Right kidney (tissue), 1 donor: ENCODE results near the gene THUMPD3.

ENCODE experiments used
- DNase-seq: peaks from one replicate; pipeline ENCODE4 v3.0.0-alpha.2; 2016

THUMPD3 gene

DNA sequence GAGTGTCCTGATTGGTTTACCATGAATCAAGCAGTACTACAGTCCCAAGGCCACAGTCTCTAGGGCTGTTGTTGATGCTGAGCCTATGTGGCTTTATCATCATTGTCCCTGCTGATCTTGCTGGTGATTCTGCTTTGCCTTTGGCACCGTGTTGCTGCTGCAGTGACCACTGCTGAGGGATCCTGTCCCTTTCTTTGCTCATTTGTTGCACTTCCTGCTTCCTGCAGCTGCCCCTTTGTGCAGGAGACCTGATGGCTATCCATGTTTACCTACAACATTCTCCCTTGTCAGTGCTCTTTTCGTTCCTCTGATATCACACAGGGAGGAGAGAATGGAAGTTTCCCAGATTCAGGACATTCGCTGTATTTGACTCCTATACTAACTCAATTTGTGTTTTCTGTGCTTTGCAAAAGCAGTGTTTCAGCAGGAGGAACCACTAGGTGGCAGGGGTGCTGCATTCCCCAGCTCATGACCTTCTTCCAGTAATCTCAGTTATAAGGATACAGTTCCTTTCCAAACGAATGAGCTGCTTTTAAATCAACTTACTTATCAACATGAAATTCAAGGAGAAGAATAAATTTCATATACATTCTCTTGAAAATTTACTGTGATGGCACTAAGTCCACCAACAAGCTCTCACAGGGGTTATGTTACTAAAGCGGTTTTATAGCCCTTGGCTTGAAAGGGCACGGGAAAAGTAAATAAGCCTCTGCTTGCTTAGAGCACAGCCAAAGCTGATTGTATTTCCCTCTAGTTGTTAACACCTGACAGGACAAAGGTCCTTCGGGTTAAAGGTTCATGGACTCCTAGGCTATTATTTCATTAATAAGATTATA lies 9.7 kb upstream of the THUMPD3 start:
- peak; percentile 60 for DNase-seq

DNA sequence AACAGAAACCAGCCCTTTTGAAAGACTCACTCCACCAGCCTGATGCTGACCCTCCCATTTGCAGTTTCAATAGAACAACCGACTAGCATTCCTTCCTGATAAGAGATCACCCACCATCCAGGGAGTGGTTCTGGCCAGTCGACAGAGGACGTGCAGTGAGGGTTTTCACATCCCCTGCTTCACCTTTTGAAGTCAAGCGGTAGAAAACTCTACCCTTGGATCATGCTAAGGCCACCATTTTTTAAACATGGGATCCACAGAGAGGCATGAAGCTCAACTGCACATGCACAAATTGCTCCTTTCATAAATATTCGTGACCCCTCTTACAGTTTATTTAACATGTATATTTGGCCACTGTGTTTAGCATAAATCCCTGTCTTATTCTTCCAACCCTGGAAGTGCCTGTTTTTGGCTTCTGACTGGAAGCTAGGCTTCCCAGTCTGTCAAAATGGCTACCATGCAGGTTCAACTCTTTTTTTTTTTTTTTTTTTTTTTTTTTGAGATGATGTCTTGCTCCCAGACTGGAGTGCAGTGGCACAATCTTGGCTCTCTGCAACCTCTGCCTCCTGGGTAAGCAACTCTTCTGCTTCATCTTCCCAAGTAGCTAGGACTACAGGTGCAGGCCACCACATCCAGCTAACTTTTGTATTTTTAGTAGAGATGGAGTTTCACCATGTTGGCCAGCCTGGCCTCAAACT lies 1.0 kb upstream of the THUMPD3 start:
- DNase-seq = no peak

- DNase-seq = no peak
These were observed 6.7 kb downstream of the THUMPD3 start for GRCh38 chr3:9369508-9369907.

DNA sequence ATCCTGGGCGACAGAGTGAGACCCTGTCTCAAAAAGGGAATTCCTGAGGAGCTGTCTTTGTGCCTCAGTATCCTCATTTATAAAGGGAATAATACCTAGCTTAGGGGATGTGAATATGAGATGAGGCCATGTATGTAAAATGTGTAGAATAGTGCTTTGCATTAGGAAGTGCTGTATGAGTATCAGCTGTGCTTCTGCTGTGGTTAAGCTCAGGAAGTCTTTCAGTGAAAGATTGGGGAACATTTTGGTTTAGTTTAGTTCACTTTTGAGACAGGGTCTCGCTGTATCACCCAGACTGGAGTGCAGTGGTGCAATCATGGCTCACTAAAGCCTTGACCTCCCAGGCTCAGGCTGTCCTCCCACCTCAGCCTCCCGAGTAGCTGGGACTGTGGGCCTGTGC lies 10.6 kb downstream of the THUMPD3 start:
- DNase-seq = no peak

DNA sequence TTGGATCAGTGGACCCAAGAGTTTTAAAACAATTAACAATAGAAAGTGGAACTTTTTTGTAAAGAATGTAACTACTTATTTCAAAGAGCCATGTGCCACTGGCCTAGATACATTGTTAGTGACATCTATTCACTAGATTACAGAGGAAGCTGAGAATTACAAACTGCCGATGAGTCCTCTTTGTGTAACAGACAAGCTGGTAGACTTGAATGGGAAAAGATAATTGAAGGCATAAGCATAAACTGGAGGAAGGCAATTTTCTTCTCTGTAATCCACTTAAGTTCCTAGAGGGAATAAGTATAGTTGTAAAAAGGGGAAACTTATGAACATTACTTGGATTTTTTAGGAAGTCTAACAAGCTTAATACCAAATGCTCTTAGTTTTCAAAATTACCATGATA lies 15.1 kb downstream of the THUMPD3 start:
- no peak for DNase-seq

GRCh38 chr3:9379327-9379726 lies 16.5 kb downstream of the THUMPD3 start:
- no peak for DNase-seq

GRCh38 chr3:9380014-9380413 lies 17.2 kb downstream of the THUMPD3 start:
- no peak for DNase-seq

- DNase-seq = no peak
These were observed 21.4 kb downstream of the THUMPD3 start for GRCh38 chr3:9384141-9384828.

DNA sequence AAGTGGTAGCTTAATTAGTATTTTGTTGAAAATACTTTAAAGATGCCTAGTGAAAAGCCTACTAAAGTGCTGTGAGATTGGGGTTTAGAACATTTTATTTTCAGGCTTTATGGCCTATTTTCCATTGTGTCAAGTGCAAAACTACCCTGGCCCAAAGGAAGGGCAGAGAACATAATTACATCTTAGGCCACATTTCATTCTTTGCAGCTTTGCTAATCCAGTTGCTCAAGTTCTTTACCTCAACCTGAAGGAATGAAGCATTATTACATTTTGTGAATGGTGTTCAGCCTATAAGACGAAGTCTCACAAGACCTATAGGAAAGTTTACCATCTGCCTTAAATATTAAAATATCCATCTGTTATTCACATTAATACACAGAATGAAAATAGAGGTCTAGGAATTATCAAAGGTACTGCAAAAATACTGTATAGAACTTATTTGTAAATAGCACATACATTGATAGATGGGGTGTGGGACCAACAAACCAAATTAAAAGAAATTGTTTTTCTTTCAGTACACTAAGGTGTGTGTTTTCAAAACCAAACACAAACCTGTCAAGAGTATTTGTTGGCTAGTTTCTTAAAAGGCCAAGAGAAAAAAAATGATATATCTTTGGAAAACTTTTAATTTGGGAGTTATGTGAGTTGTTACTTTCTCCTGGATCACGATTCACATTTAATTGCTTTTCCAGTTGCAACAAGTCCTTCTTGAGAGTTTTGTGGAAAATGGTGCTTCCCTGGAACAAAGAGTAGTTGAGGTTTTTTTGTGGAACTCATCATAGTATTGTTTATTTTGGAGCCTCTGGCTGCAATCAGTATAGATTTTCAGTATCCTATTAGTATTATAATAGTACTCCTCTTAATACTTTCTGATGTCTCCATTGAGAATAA lies 22.6 kb downstream of the THUMPD3 start:
- DNase-seq = no peak

GRCh38 chr3:9386078-9386459 lies 23.2 kb downstream of the THUMPD3 start:
- DNase-seq = no peak

- DNase-seq = no peak
These were observed 23.9 kb downstream of the THUMPD3 start for GRCh38 chr3:9386501-9387321.

- no peak for DNase-seq
These were observed 24.4 kb downstream of the THUMPD3 start for GRCh38 chr3:9387322-9387655.

DNA sequence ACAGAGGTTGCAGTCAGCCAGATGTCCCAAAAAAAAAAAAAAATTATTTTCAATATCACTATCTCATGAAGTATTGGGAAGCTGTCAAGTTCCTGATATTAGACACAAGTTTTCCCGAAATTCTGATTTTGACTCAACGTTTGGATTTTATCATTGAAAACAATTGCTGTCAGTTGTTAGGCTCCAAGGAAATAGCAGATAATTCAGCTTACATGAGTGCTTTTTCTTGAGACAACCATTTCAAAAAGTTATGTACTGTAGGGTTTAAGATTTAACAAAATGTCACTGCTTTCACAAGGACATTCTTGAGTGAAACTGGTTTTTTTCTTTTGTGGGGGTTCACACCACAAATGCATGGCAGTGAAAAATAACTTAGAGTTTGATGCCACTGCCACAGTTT lies 25.3 kb downstream of the THUMPD3 start:
- DNase-seq = no peak

DNA sequence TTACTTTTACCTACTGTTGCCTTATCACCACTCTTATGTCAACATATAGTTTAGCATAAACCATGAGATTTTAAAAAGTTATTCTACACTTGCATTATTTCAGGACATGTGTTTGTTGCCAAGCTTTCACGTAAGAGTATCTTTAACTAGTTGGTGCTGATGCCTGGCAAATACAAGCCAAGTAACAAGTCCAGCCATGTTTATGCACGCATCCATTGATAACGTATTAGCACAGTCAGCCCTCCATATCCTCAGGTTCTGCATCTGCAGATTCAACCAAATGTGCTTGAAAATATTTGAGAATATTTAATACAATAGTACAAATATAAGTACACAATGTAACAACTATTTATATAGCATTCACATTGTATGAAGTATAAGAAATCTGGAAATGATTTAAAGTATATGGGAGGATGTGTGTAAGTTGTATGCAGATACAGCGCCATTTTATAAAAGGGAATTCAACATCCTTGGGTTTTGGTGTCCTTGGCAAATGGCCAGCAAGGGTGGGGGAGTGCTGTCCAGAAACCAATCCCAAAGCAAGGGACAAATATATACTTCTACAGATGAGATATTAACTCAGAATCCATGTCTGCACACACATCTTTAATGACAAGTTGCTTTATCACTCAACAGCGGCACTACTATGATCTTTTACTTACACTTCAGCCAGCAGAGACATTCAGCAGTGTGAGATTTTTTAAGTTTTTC lies 25.9 kb downstream of the THUMPD3 start:
- DNase-seq = no peak

DNA sequence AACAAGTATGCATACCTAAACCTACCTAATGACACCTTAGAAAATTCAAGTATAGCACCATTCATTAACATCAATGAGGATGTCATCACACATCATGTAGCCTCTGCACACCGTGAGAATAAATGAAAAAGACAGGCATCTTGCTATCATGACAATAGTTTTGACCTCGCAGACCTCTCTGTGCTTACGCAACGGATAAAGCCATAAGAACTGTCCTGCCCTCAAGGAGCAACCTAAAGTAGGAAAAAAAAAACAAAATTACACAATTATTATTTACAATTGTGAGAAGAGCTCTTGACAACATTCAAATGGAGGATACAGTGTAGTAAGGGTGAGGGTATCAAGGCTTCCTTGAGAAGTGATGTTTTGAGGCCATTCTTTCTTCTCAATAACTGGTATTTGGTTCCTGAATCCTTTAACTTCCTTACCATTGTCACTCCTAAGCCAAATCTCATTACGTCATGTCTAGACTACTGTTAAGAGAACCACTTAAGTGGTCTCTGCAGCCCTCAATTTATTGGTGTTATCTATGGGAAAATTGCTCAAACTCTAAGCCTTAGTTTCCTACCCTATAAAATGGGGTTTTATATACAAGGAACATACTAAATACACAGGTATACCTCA lies 27.5 kb downstream of the THUMPD3 start:
- DNase-seq = no peak

GRCh38 chr3:9392041-9392440 lies 29.2 kb downstream of the THUMPD3 start:
- DNase-seq = no peak

- no peak for DNase-seq
These were observed 32.9 kb downstream of the THUMPD3 start for GRCh38 chr3:9395570-9396300.

GRCh38 chr3:9396301-9396631 lies 33.4 kb downstream of the THUMPD3 start:
- DNase-seq = no peak

DNA sequence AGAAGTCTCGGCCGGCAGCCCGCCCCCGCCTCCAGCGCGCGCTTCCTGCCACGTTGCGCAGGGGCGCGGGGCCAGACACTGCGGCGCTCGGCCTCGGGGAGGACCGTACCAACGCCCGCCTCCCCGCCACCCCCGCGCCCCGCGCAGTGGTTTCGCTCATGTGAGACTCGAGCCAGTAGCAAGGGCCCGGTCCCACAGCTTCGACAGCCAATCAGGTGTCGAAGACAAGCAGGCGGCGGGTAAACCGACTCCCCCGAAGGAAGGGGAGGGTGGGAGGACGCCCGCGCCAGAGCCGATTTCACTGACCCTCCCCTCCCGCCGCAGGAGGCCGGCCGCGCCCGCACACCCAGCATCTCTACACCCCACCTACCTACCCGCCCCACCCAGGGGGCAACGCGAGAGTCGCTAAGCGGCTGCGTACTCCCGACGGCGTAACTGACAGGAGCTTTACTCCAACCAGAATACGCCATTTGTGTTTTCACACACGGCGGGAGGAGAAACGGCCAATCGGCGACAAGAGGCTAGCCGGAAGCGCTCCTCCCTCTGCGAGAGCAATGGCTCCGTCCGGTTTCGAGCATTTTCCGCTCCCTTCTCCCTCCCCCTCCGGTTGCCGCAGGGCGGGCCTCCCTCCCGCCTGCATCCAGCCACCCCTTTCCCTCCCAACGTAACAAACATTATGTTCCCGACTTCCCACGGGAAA lies 33.9 kb downstream of the THUMPD3 start:
- peak; percentile 97 for DNase-seq
